Measurements from ENCODE around the gene MYO7B.

MYO7B gene

GRCh38 chr2:127575185-127575765 is 39.8 kb downstream of the MYO7B start:
- no peak for FAIRE-seq

GRCh38 chr2:127575941-127576432 is 40.5 kb downstream of the MYO7B start:
- FAIRE-seq: no peak

- no peak for FAIRE-seq
These were observed 41.1 kb downstream of the MYO7B start for GRCh38 chr2:127576433-127577207.

- no peak for FAIRE-seq
These were observed 41.7 kb downstream of the MYO7B start for GRCh38 chr2:127577208-127577475.

GRCh38 chr2:127577503-127577902 is 42.0 kb downstream of the MYO7B start:
- FAIRE-seq: no peak

GRCh38 chr2:127577973-127578372 is 42.5 kb downstream of the MYO7B start:
- no peak for FAIRE-seq

DNA sequence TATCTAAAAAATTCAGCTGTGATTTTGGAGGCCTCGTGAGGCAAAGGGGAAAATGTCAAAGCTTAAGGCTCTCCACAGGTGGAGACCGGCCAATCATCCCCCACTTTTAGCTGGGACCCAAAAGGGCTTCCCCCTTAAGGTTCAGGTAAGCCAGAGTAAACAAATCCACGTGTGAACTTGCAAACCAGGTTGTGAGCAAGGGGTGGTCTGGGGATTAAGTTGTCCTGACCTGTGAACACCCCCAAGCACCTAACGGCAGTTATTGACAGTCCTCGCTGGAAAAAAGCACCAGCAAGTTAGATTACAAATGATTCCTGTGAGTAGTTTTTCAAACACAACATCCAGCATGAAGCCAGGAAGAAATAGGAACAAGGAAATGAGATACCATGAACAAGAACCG is 42.9 kb downstream of the MYO7B start:
- no peak for FAIRE-seq

GRCh38 chr2:127579231-127579630 is 43.7 kb downstream of the MYO7B start:
- FAIRE-seq: no peak

GRCh38 chr2:127580167-127581049 is 44.9 kb downstream of the MYO7B start:
- no peak for FAIRE-seq

DNA sequence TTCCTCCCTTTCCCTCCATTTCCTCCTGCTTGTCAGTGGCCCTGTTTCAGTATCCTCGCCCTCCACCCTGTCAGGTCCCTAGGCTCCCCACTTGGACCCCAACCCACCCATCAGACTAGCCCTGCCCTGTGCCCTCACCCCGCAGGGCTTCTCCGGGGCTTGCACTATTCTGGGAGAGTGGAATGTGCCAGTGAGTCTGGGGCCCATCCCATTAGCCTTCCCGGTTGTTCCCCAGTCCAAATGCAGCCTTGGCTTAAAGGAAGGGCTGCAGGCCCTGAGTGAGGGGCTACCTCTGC is 45.5 kb downstream of the MYO7B start:
- FAIRE-seq: no peak

DNA sequence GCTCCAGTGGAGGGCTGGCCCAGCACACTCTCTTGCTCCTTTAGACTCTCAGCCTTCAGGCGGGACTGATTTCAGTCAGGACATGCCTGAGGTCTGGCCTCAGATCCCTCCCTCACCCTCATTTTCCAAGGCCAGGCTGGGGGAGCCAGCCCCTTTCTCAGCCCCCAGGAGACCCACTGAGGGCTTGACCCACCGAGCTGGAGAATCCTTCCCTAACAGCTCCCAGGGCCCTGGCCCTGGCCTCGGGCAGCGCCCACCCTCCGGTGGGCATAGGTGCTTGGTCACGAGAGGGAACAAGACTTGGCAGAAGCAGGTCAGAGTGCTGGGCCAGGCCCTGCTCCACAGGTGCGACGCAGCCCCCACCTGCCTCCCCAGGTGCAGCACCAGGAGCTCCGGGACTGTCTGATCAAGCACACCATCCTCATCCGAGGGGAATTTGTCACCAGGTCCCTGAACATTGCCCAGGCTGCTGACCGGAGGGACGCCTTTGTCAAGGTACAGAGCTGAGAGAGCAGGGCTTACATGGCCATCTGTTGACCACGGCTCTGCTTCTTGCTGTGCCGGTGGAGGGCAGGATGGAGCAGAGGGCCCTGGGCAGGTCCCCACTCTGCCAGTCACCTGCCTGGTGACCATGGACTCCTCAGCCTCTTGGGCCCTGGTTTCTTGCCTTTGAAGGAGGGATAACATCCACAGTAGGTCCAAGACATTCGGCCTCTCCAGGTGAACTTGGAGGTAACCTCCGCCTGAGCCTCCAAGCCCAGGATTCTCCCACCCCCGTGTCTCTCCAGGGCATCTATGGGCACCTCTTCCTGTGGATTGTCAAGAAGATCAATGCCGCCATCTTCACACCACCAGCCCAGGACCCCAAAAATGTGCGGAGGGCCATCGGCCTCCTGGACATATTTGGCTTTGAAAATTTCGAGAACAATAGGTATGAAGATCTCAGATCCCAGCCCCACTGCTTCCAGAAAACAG is 46.3 kb downstream of the MYO7B start:
- no peak for FAIRE-seq

DNA sequence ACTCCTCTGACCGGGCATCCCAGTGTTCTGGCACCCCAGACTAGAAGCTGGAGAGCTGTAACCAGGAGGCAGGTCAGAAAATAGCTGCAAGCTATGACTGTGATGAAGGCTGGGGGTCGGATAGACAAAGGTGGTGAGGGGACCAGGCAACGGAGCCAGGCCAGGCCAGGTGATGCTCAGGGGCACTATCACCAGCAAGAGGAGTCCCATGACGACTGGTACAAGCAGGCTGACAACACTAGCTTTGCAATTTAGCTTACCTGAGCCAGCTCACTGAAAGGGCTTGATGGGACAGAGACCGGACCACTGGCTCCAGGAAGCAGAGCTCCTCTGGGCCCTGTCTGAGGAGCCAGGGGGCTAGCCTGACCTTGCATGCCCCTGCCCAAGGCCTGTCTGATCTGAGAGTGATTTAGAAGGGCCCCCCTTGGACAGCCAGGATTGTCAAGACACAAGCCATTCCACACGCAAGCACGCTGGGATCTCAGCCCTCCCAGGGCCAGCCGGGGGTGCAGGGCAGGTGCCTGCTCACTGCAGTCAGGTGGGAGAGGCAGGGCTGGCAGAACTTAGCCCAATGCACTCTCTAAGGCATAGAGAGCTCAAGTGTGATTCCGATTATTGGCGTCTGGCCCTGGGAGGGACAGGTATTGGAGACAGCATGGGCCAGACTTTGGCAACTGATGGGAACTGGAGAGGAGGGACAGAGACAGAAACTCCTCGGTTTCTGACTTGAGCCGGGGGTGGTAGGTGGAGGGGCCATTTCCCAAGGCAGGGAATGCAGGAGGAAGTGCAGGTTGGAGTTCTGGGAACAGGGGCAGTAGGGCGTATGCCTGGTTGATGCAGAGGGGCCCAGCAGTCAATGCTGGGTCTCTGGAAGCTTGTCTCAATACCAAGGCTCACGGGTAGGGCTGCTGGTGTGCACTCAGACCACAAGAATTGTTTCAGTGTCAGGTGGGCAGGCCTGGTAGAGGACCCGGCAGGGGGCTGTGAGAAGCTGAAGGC is 47.7 kb downstream of the MYO7B start:
- no peak for FAIRE-seq

DNA sequence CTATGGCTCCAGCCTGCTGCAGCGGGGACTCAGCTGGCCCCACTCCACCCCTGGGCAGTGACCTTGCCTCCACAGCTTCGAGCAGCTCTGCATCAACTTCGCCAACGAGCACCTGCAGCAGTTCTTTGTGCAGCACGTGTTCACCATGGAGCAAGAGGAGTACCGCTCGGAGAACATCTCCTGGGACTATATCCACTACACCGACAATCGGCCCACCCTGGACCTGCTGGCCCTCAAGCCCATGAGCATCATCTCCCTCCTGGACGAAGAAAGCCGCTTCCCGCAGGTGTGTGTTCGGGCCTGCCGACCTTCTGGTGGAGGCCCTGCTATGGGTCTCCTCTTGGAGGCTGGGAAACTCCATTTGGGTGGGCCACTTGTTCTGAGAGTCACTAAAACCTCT is 48.6 kb downstream of the MYO7B start:
- FAIRE-seq: no peak

- FAIRE-seq: no peak
These were observed 49.1 kb downstream of the MYO7B start for GRCh38 chr2:127584516-127585033.

GRCh38 chr2:127585270-127585807 is 49.9 kb downstream of the MYO7B start:
- FAIRE-seq: no peak

GRCh38 chr2:127586136-127586535 is 50.7 kb downstream of the MYO7B start:
- FAIRE-seq: no peak

- FAIRE-seq: no peak
These were observed 51.3 kb downstream of the MYO7B start for GRCh38 chr2:127586746-127587295.

DNA sequence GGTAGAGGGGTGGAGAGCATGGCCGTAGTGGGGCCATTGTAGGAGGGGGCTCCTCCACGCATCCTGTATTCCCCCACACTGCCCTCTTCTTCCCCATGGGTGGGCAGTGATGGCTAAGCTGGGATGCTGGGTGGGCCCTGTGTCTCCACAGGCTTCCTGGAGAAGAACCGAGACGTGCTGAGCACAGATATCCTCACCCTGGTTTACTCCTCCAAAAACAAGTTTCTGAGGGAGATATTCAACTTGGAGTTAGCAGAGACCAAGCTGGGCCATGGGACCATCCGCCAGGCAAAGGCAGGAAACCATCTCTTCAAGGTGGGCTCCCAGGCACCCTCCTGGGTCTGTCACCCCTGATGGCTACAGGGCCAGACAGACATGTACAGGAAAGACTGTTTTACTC is 52.8 kb downstream of the MYO7B start:
- no peak for FAIRE-seq

GRCh38 chr2:127589358-127589757 is 53.9 kb downstream of the MYO7B start:
- no peak for FAIRE-seq

DNA sequence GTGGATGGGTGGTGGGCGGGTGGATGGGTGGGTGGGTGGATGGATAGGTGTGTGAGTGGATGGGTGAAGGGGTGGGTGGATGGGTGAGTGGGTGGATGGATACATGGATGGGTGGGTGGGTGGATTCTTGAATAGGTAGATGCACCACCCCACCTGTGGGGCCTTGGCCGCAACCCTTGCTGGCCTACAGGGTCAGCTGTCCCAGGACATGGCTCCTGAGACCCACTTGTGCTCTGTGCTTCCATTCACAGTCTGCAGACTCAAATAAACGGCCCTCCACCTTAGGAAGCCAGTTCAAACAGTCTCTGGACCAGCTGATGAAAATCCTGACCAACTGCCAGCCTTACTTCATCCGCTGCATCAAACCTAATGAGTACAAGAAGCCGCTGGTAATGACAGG is 54.4 kb downstream of the MYO7B start:
- FAIRE-seq: no peak

Measured in endometrium (tissue), 2 donors.